WERI-Rb-1 (cell line): ENCODE measurements around the gene RGS6.

Experiments
- DNase-seq: peaks from one replicate; pipeline ENCODE4 v3.0.0-alpha.2; 2020
- H3K27ac ChIP-seq: fragments of 250-450 bp; sonication (Bioruptor Pico); 2 replicates; pipeline ENCODE4 v1.5.1; 2020; ENCODE audit warnings: mild to moderate bottlenecking, moderate library complexity
- H3K27me3 ChIP-seq: fragments of 250-450 bp; sonication (Bioruptor Pico); 2 replicates; pipeline ENCODE4 v1.5.1; 2021; ENCODE audit warnings: mild to moderate bottlenecking, low read depth, moderate library complexity; ENCODE audit not compliant: insufficient read depth, severe bottlenecking
- H3K36me3 ChIP-seq: fragments of 250-450 bp; sonication (Bioruptor Pico); 2 replicates; pipeline ENCODE4 v1.5.1; 2020; ENCODE audit warnings: mild to moderate bottlenecking, moderate library complexity
- H3K4me3 ChIP-seq: 2 replicates; pipeline ENCODE4 v1.5.1; 2011; ENCODE audit warnings: low read depth, mild to moderate bottlenecking, control low read depth, low read length
- H3K9me3 ChIP-seq: fragments of 250-450 bp; sonication (Bioruptor Pico); 2 replicates; pipeline ENCODE4 v1.5.1; 2021; ENCODE audit warnings: mild to moderate bottlenecking, moderate library complexity; ENCODE audit not compliant: severe bottlenecking
- CTCF ChIP-seq: IDR thresholded peaks from 2 replicates; pipeline ENCODE4 v1.5.1; 2011; ENCODE audit warnings: low read depth, mild to moderate bottlenecking, control low read depth, inconsistent platforms, low read length

Gene RGS6

DNA sequence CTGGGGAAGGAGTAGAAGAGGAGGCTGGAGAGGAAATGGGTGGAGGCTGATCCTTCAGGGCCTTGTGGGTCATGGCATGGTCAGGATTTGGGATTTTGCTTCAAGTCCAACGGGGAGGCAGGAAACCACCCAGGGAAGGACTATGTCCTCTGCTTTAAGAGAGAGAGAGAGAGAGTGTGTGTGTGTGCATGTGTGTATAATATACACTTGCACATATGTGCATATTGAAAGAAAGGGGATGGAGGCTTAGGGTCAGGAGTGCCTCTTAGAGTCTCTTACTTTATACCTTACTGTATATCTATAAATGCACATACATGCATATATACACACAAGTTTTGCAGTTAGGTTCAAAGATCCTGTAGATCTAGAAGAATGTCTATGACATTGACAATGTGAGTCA is 94.8 kb downstream of the RGS6 start:
- Histone ChIP-seq H3K9me3 (peaks cover 2% of the 10 kb centered on the region), H3K27ac (no peak overlapping the region), H3K36me3 (no peaks in the 10 kb centered on the region), H3K27me3 (no peaks in the 10 kb centered on the region), H3K4me3 (no peak overlapping the region)
- no peak for DNase-seq
- TF ChIP-seq CTCF = no peak

DNA sequence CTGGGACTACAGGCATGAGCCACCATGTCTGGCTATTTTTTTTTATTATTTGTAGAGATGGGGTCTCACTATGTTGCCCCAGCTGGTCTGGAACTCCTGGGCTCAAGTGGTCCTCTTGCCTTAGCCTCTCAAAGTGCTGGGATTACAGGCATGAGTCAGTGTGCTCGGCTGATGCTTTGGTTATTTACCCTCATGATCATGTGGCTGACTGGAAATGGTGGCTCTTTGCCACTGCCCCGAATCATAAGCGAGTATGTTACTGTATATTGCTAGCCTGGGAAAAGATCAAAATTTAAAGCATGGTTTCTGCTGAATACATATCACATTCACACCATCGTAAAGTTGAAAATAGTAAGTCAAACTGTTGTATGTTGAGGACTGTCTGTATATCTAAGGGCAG is 101.1 kb downstream of the RGS6 start:
- Histone ChIP-seq H3K9me3 (no peaks in the 10 kb centered on the region), H3K27me3 (no peaks in the 10 kb centered on the region), H3K36me3 (no peaks in the 10 kb centered on the region), H3K27ac (no peak overlapping the region), H3K4me3 (no peak overlapping the region)
- DNase-seq = no peak
- TF ChIP-seq CTCF = no peak

GRCh38 chr14:72040528-72040927 is 108.3 kb downstream of the RGS6 start:
- Histone ChIP-seq H3K27ac (no peak overlapping the region), H3K9me3 (peaks cover 6% of the 10 kb centered on the region), H3K36me3 (no peaks in the 10 kb centered on the region), H3K4me3 (no peak overlapping the region), H3K27me3 (no peaks in the 10 kb centered on the region)
- no peak for TF ChIP-seq CTCF
- DNase-seq = no peak

DNA sequence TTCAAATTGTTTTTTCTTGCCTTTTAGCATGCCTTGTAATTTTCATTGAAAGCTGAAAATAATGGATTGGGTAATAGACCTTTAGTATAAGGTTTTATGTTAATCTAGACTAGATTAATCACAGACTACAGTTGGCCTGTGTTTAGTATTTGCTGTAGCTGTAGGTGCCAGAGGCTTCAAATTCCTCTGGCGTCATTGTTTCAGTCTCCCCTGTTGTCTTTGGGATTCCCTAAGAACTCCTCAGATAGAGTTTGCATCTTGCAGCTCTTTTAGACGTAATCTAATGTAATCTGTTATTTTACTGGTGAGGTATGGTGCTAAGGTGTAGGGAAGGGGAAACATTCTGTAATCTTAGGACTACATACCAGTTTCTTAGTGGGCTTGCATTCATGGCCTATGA is 113.0 kb downstream of the RGS6 start:
- Histone ChIP-seq H3K27ac (no peak overlapping the region), H3K27me3 (no peaks in the 10 kb centered on the region)
- no peak for TF ChIP-seq CTCF

DNA sequence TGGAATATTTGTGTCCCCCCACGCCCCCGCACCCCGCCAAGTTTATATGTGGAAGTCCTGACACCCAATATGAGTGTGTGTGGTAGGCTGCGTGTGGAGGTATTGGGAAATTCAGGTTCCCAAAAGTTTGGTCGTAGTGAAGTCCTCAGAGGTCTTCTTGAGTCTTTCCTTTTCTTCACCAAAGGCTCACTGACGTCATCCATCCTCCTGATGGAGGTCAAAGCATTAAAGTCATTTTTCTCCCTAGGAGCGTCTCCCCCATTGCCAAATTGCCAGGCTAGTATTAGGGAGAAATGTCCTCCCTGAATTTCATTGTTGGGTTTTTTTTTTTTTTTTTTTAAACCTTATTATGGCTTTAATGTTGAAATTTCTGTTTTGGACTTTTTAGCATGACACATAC is 113.7 kb downstream of the RGS6 start:
- H3K36me3 ChIP-seq = no peaks in the 10 kb centered on the region

More for the DNA sequence above, 113.0 kb downstream of the RGS6 start:
- peaks cover 6% of the 10 kb centered on the region for H3K9me3 ChIP-seq
- no peaks in the 10 kb centered on the region for H3K36me3 ChIP-seq
- no peak for DNase-seq
- H3K4me3 ChIP-seq = no peak overlapping the region

More for the DNA sequence above, 113.7 kb downstream of the RGS6 start:
- Histone ChIP-seq H3K27ac (no peak overlapping the region), H3K27me3 (no peaks in the 10 kb centered on the region), H3K9me3 (peaks cover 6% of the 10 kb centered on the region), H3K4me3 (no peak overlapping the region)
- DNase-seq = no peak
- no peak for TF ChIP-seq CTCF
